ENCODE results near the gene RAB23. TPM values are rescaled to one million over a fixed set of nuclear protein-coding genes. Genes with fewer than 3 reads are reported as not detected.

RAB23 gene
- total RNA-seq, 4 donors from 2014 or later: 21.7 to 28.5 (median 25.1) TPM

GRCh38 chr6:57143690-57144089, 78.4 kb downstream of the RAB23 start:
- in situ Hi-C loops (cut with MboI; ENCODE audit: low pct_ligation_motif_present in 1 of 4, low pct_unique_long_range_greater_than_20kb in 1 of 4, low sequenced_read_pairs in 3 of 4) (no loop called here), intact Hi-C loops (cut with DNase I; ENCODE audit: low total_unique reads) (no loop called here)
- no peaks in the 10 kb centered on the region for H3K4me1 ChIP-seq
- peaks cover 0 to 38% (median 12%) of the 10 kb centered on the region in 4 donors for H3K36me3 ChIP-seq
- no peaks in the 10 kb centered on the region for H3K9me3 ChIP-seq
- no peak overlapping the region for H3K4me3 ChIP-seq
- TF ChIP-seq EP300 (IDR thresholded peaks at IDR 0.05; ENCODE audit: low read depth) (no peak), CTCF (IDR thresholded peaks at IDR 0.05) (no peak), POLR2A (IDR thresholded peaks at IDR 0.05) (no peak), POLR2AphosphoS5 (IDR thresholded peaks at IDR 0.05) (no peak)
- H3K27me3 ChIP-seq: no peaks in the 10 kb centered on the region
- no peak for DNase-seq
- 96 to 100% methylated on average over 1 of the region's 1 CpG for WGBS, 2 donors (ENCODE audit: low coverage in 1 of 2)
- H3K27ac ChIP-seq: no peak overlapping the region

- Histone ChIP-seq H3K36me3 (peaks cover 0 to 24% (median 8%) of the 10 kb centered on the region in 4 donors), H3K27ac (no peak overlapping the region), H3K4me1 (no peaks in the 10 kb centered on the region), H3K27me3 (no peaks in the 10 kb centered on the region), H3K9me3 (no peaks in the 10 kb centered on the region), H3K4me3 (no peak overlapping the region)
- 78 to 89% methylated on average over 1 of the region's 1 CpG for WGBS, 2 donors (ENCODE audit: low coverage in 1 of 2)
- in situ Hi-C loops (cut with MboI; ENCODE audit: low pct_ligation_motif_present in 1 of 4, low pct_unique_long_range_greater_than_20kb in 1 of 4, low sequenced_read_pairs in 3 of 4) (no loop called here), intact Hi-C loops (cut with DNase I; ENCODE audit: low total_unique reads) (no loop called here)
- TF ChIP-seq POLR2AphosphoS5 (IDR thresholded peaks at IDR 0.05): no peak
- no peak for TF ChIP-seq EP300 (IDR thresholded peaks at IDR 0.05; ENCODE audit: low read depth)
- DNase-seq: no peak
Observed at GRCh38 chr6:57142178-57142525, 80.0 kb downstream of the RAB23 start.

GRCh38 chr6:57141451-57142177, 80.5 kb downstream of the RAB23 start:
- Histone ChIP-seq H3K4me1 (no peaks in the 10 kb centered on the region), H3K36me3 (peaks cover 0 to 23% (median 10%) of the 10 kb centered on the region in 4 donors), H3K4me3 (no peak overlapping the region), H3K27me3 (no peaks in the 10 kb centered on the region), H3K27ac (no peak overlapping the region), H3K9me3 (no peaks in the 10 kb centered on the region)
- 68 to 84% methylated on average over 2 to 4 of the region's 4 CpGs for WGBS, 2 donors (ENCODE audit: low coverage in 1 of 2)
- TF ChIP-seq EP300 (IDR thresholded peaks at IDR 0.05; ENCODE audit: low read depth) (no peak), POLR2AphosphoS5 (IDR thresholded peaks at IDR 0.05) (no peak), CTCF (IDR thresholded peaks at IDR 0.05) (no peak), POLR2A (IDR thresholded peaks at IDR 0.05) (no peak)
- in situ Hi-C loops (cut with MboI; ENCODE audit: low pct_ligation_motif_present in 1 of 4, low pct_unique_long_range_greater_than_20kb in 1 of 4, low sequenced_read_pairs in 3 of 4) (no loop called here), intact Hi-C loops (cut with DNase I; ENCODE audit: low total_unique reads) (no loop called here)
- no peak for DNase-seq

GRCh38 chr6:57138026-57138425, 84.1 kb downstream of the RAB23 start:
- Histone ChIP-seq H3K9me3 (no peaks in the 10 kb centered on the region), H3K4me3 (no peak overlapping the region), H3K27me3 (no peaks in the 10 kb centered on the region), H3K27ac (no peak overlapping the region), H3K4me1 (no peaks in the 10 kb centered on the region), H3K36me3 (peaks cover 0 to 36% (median 16%) of the 10 kb centered on the region in 4 donors)
- 95% methylated on average over 11 of the region's 11 CpGs for WGBS, 2 donors (ENCODE audit: low coverage in 1 of 2)
- DNase-seq: no peak
- TF ChIP-seq POLR2A (IDR thresholded peaks at IDR 0.05): no peak
- TF ChIP-seq POLR2AphosphoS5 (IDR thresholded peaks at IDR 0.05): no peak
- TF ChIP-seq CTCF (IDR thresholded peaks at IDR 0.05): no peak
- no peak for TF ChIP-seq EP300 (IDR thresholded peaks at IDR 0.05; ENCODE audit: low read depth)
- in situ Hi-C loops (cut with MboI; ENCODE audit: low pct_ligation_motif_present in 1 of 4, low pct_unique_long_range_greater_than_20kb in 1 of 4, low sequenced_read_pairs in 3 of 4): no loop called here
- intact Hi-C loops (cut with DNase I; ENCODE audit: low total_unique reads): no loop called here
